ENCODE results near the gene LY6G6C.

The LY6G6C gene, protein sequence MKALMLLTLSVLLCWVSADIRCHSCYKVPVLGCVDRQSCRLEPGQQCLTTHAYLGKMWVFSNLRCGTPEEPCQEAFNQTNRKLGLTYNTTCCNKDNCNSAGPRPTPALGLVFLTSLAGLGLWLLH

DNA sequence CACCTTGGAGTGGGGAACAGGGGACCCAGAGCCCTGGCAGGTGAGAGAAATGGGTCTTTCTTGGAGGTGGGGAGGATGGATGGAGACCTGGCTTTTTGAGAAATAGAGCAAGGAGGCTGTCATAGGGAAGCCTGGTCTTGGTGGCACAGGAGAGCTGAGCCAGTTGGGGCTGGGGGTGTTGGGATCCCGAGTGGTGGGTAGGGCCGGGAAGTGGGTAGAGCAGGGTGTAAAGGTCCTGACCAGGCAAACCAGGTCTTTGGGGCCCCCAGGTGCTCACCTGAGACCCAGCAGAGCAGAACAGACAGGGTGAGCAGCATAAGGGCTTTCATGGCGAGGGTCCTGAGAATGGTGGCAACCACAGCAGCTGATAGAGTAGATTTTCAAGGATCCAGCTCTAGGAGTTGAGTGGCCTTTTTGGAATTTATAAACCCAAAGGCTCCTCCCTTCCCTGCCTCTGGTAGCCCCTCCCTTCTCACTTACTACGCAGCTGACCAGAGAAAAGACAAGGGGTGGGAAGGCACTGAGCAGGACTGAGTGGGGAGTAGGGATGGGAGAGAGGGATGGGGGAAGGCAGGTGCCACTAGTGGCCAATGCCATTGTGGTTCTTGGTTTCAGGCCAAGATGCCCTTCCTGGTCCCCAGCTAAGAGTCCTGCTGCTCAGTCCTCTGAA is at the start of gene LY6G6C:
Gene LY6G6C, minus strand, starts transcription at position 396 of the 670 bp plus-strand sequence. Its CDS starts 67 bp downstream, at position 329.
- no peak for DNase-seq

GRCh38 chr6:31770860-31771259 is 49.3 kb upstream of the LY6G6C start:
- no peak for DNase-seq

GRCh38 chr6:31769684-31770371 is 48.3 kb upstream of the LY6G6C start:
- DNase-seq: peak; percentile 54 to 79

DNA sequence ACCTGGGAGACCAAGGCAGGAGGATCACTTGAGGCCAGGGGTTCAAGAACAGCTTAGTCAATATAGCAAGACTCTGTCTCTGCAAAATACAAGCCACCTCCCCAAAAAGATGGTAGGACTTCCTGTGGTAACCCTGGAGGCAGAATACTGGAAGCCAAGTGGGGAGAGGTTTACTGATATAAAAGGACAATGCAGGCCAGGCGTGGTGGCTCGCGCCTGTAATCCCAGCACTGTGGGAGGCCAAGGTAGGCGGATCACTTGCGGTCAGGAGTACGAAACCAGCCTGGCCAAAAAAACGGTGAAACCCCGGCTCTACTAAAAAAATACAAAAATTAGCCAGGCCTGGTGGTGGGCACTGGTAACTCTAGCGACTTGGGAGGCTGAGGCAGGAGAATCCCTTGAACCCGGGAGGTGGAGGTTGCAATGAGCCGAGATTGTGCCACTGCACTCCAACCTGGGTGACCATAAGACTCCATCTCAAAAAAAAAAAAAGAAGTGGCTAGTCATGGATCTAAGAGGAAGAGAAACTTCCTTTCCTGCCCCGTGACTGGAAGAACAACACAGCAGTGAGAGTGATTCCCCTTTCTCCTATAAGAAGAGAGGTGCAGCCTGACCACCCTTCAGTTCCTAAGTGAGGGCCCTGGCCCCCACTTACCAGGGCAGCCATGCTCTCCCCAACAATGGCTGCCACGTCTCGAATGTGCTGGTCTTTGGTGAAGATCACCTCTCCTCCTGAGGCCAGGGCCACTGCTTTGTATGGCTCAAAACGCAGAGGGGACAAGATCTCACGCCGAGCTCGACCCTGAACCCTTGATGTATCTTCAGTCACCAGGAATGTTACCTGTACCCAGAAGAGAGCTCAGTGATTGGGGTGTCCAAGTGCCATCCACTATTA is 47.1 kb upstream of the LY6G6C start:
- DNase-seq: no peak

- no peak for DNase-seq
These were observed 45.6 kb upstream of the LY6G6C start for GRCh38 chr6:31767096-31767645.

DNA sequence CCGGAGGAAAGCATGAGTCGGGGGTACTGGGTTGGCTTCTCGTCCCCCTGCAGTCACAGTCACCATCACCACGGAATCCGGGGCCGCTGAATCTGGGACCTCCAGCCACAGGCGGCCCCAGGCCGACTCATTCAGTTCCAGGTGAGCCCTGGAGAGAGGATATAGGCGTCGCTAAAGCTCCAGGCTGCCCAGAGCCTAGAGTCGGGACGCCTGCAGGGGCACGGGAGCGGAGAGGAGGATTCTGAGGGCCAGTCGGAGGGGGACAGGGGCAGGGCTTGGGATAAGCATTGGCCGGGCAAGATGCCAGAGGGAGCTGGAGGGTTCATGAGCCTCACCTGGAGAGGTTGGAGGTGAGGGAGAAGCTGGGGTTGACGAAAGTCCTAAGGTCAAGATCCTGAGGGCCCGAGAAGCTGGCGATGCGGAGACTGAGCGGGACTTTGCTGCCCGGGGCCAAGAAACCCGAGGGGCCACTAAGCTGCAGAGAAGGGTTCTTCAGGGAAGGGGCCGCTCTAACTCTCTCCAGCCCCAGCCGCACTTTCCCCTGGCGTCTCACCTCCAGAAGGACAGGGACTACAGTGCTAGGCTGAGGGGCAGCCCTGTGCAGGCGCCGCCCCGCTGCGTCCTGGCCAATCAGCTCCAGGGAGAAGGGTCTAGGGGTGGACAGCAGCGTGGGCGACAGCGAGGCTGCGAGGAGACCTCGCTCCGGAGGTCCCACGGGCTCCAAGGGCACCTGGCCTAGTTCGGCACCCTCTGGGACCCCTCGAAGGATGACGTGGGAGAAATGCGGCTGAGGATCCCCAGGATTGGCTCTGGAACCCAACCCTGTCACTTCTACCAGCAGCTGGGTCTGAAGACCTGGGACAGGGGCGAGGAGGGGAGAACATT is 44.6 kb upstream of the LY6G6C start:
- DNase-seq: no peak

DNA sequence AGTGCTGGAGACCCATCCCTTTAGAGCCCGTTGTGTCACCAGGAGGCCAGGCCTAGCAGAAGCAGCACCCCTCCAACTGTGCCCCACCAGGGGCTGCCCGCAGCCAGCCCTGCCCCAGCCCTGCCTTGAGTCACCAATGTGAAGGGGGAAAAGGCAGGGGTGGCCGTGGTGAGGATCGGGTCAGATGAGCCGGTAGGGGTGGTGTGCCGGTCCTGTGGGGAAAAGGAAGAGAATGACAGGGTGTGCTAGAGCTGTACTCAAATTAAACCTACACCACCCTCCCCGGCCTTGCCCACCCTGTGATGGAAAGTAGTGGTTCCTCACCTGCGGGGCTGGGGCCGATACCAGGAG is 44.0 kb upstream of the LY6G6C start:
- DNase-seq: no peak

- no peak for DNase-seq
These were observed 42.7 kb upstream of the LY6G6C start for GRCh38 chr6:31764198-31764597.

GRCh38 chr6:31763619-31763940 is 42.0 kb upstream of the LY6G6C start:
- DNase-seq: no peak

DNA sequence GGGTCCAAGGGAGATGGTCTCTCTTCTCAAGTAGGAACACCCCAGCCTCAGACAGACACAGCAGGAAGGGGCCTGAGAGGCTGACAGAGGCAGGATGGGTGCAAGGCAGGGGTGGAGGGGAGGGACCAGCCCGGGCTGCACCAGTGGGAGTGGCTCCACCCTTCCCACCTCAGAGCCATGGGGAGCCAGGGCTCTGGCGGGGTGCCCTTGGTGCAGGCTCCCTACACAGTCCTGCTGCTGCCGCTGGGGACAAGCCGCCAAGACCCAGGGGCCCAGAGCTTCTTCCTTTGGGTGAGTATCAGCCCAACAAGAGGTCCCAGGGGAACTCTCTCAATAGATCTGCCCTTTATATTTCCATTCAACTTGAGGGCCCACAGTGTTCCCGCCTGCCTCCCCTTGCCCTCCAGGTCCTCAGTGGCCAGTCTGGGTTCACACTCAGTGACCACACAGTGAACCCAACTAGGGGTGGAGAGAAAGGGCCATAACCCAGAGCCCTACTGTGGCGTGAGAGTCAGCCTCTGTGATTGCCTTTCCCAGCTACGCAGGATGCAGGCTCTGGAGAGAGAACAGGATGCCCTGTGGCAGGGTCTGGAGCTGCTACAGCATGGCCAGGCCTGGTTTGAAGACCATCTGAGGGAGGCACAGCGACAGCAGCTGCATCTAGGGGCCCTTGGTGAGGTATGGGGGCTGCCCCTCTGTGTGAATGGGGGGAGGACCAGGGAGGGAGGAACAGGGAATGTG is 41.5 kb upstream of the LY6G6C start:
- DNase-seq: no peak

DNA sequence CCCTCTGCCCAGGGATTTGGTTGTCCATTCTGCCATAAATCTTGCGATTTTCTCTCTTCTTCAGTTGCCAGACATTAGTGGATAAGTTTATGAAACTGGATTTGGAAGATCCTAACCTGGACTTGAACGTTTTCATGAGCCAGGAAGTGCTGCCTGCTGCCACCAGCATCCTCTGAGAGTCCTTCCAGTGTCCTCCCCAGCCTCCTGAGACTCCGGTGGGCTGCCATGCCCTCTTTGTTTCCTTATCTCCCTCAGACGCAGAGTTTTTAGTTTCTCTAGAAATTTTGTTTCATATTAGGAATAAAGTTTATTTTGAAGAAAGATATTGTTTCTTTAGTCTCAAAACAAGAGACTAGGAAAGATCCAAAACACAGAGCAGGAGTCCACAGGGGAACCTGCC is 40.8 kb upstream of the LY6G6C start, which contains the start of gene SAPCD1:
Gene SAPCD1, plus strand, starts transcription at position 301 of the 400 bp plus-strand sequence. CDS start 399 bp downstream, outside the sequence.
- no peak for DNase-seq

- DNase-seq: no peak
These were observed 39.8 kb upstream of the LY6G6C start for GRCh38 chr6:31761343-31761742.

- no peak for DNase-seq
These were observed 39.2 kb upstream of the LY6G6C start for GRCh38 chr6:31760790-31761189.

GRCh38 chr6:31758281-31758680 is 36.7 kb upstream of the LY6G6C start:
- DNase-seq: no peak

DNA sequence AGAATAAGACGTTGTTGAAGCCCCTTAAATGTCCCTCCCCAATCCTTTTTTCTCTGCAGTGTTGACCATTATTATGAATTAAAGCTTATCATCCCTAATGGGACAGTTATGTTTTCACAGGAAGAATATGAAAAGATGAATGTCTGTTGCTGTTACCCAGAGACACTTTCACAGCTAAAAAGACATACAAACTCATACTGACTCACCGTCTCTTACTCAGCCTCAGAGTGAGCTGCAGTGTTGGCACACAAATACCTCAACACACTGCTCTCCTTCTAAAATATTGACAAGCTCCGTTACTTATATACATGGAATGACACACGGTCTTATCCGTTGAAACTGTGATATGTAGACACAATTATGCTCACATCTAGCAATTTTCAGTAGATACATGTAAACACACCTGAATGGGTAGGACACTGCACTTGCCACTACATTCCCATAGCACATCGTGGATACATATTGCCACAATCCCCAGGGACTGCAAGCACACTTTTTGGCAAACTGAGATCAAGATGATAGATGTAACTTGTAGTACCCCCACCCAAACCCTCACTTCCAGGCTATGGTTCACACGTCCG is 31.3 kb upstream of the LY6G6C start:
- DNase-seq: no peak

DNA sequence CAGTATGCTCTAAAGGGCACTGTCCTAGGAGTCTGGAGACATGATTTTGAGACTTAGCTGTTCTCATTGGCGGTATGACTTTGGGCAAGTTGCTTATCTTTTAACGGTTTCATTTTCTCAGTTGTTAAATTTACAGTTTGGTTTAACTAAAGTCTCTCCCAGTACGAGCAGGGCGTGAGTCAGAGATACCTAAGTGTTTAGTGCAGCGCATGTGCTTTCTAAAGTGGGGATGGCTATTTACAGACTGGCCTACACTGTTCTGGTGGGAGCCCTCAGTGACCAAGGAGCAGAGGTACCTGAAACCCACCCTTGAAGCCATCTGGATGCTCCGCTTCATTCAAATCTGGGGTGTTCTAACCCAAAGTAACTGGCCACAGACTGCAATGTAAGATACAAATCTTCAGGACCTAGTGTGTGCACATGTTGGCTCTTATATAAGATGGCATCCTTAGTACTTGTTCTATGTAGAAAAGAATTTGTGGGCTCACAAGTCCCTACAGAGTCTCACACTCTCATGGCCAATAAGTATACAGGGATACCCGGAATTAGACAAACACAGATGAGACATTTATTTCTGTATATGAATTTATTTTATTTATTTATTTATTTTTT is 29.0 kb upstream of the LY6G6C start:
- no peak for DNase-seq

DNA sequence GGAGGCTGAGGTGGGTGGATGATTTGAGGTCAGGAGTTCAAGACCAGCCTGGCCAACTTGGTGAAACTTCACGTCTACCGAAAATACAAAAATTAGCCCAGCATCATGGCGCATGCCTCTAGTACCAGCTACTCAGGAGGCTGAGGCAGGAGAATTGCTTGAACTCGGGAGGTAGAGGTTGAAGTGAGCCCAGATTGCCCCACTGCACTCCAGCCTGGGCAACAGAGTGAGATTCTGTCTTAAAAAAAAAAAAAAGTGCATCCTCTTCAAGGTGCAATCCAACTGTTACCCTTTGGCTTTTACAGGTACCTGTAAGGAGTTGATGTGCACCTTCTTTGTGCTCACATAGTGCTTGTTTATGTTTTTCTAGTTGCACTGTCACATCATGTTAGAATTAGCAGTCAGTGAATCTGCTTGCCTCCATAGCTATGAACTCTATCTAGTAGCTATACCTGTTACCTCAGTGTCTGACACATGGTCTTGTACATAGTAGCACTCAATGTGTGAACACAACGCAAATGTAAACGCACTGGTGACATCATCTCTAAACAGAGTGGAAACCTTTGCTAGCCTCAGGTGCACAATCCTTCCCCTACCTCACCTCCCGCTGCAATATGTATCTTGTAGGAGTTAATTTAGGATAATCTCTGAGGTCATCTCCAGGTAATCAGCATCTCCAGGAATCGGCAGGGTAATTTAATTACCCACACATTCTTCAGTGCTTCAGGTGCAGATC is 27.9 kb upstream of the LY6G6C start:
- DNase-seq: no peak

- DNase-seq: no peak
These were observed 22.9 kb upstream of the LY6G6C start for GRCh38 chr6:31744422-31744821.

GRCh38 chr6:31742894-31743293 is 21.3 kb upstream of the LY6G6C start:
- no peak for DNase-seq

GRCh38 chr6:31741815-31742214 is 20.3 kb upstream of the LY6G6C start:
- DNase-seq: no peak
